ENCODE results near the gene CDK5. TPM values are rescaled to one million over a fixed set of nuclear protein-coding genes. Genes with fewer than 3 reads are reported as not detected.
"Not testable (repeated sequence)": the region's sequence is repeated elsewhere in the genome, so short reads cannot be mapped to it uniquely, and the experiment has no call there.

The CDK5 gene
- total and polyA plus RNA-seq, 4 experiments from 2014 or later: 6.3 to 15.2 (median 9.1) TPM

DNA sequence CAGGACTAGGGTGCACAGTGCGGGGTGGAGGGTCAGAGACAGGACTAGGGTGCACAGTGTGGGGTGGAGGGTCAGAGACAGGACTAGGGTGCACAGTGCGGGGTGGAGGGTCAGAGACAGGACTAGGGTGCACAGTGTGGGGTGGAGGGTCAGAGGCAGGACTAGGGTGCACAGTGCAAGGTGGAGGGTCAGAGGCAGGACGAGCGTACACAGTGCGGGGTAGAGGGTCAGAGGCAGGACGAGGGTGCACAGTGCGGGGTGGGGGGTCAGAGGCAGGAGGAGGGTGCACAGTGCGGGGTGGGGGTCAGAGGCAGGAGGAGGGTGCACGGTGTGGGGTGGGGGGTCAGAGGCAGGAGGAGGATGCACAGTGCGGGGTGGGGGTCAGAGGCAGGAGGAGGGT lies 14.2 kb downstream of the CDK5 start:
- H3K4me3 ChIP-seq (ENCODE audit: low read length in 2 of 2); H3K27ac Mint-ChIP-seq; DNase-seq; CTCF ChIA-PET (ENCODE audit: partially characterized antibody); H3K9me3 Mint-ChIP-seq; H3K4me3 Mint-ChIP-seq; H3K27me3 Mint-ChIP-seq; H3K27ac ChIP-seq (ENCODE audit: low read depth, low read length); H3K36me3 ChIP-seq (ENCODE audit: insufficient read depth, low read length); POLR2A ChIA-PET (ENCODE audit: partially characterized antibody); H3K9me3 ChIP-seq (ENCODE audit: control insufficient read depth in 1 of 2, low read length in 2 of 2); H3K27me3 ChIP-seq (ENCODE audit: insufficient read depth, low read length): not testable (repeated sequence)
- peaks cover 13% of the 10 kb centered on the region for H3K4me1 ChIP-seq (ENCODE audit: insufficient read depth, low read length)
- Mint-ChIP-seq H3K36me3 (peaks cover 4 to 19% of the 10 kb centered on the region in 2 donors), H3K4me1 (peaks cover 0 to 17% (median 8%) of the 10 kb centered on the region in 4 donors)
- intact Hi-C loops (cut with micrococcal nuclease): loop anchor here (5.0 kb wide), 1 partner anchor 731 kb away; no protein-coding TSS in a partner anchor

DNA sequence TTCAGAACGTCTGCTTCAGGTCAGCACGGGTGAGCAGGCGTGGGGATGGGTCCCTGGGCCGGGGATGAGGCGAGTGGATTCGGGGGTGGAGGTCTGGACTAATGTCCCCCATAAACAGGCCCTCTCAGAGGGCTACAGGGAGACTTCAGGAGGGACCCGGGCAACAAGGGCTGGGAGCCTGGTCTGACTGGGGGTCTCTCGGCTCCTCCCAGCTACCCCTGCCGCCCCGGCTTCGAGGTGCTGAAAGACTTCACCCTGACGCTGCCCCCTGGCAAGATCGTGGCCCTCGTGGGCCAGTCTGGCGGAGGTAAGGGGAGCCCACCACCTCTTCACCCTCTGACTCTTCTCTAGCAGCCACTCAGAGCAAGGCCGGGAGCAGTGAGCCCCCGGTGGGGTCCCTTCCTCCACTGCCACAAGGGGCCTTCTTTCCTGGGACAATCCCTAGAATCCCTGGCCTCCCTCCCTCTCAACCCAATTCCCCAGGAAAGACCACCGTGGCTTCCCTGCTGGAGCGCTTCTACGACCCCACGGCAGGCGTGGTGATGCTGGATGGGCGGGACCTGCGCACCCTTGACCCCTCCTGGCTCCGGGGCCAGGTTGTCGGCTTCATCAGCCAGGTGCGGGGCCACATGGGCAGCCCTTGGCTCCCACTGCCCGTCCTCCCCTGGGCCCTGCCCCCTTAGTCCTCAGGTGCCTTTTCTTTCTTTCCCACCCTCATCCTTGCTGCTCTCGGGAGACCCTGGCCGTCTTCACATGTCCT lies 16.9 kb downstream of the CDK5 start:
- Mint-ChIP-seq H3K27ac (peak overlapping the region in 2 of 7 donors; percentile 41 to 69), H3K36me3 (peaks cover 9 to 25% of the 10 kb centered on the region in 2 donors), H3K27me3 (no peaks in the 10 kb centered on the region), H3K9me3 (peaks cover 0 to 2% (median 0%) of the 10 kb centered on the region in 8 donors), H3K4me1 (peaks cover 0 to 13% (median 11%) of the 10 kb centered on the region in 4 donors), H3K4me3 (no peak overlapping the region)
- Histone ChIP-seq H3K27me3 (ENCODE audit: insufficient read depth, low read length) (no peaks in the 10 kb centered on the region), H3K36me3 (ENCODE audit: insufficient read depth, low read length) (peaks cover 8% of the 10 kb centered on the region), H3K27ac (ENCODE audit: low read depth, low read length) (no peak overlapping the region), H3K4me3 (ENCODE audit: low read length in 2 of 2) (no peak overlapping the region), H3K9me3 (ENCODE audit: control insufficient read depth in 1 of 2, low read length in 2 of 2) (no peaks in the 10 kb centered on the region), H3K4me1 (ENCODE audit: insufficient read depth, low read length) (peaks cover 13% of the 10 kb centered on the region)
- ChIA-PET CTCF (ENCODE audit: partially characterized antibody) (no interaction called here), POLR2A (ENCODE audit: partially characterized antibody) (interaction anchor here (1.1 kb wide), 1 partner anchor 10 kb away, joined by 3 read pairs; no protein-coding TSS in a partner anchor)
- DNase-seq: no peak
- intact Hi-C loops (cut with micrococcal nuclease): loop anchor here (5.0 kb wide), 1 partner anchor 728 kb away; no protein-coding TSS in a partner anchor

- CTCF ChIA-PET (ENCODE audit: partially characterized antibody): interaction anchor here (1.5 to 1.9 kb wide), 2 partner anchors 31 to 84 kb away, joined by 4 read pairs; no protein-coding TSS in a partner anchor
- Mint-ChIP-seq H3K27ac (no peak overlapping the region), H3K4me1 (peaks cover 0 to 13% (median 11%) of the 10 kb centered on the region in 4 donors), H3K9me3 (peaks cover 0 to 2% (median 0%) of the 10 kb centered on the region in 8 donors), H3K36me3 (peaks cover 9 to 25% of the 10 kb centered on the region in 2 donors), H3K4me3 (no peak overlapping the region), H3K27me3 (no peaks in the 10 kb centered on the region)
- intact Hi-C loops (cut with micrococcal nuclease): loop anchor here (5.0 kb wide), 1 partner anchor 728 kb away; no protein-coding TSS in a partner anchor
- peaks cover 13% of the 10 kb centered on the region for H3K4me1 ChIP-seq (ENCODE audit: insufficient read depth, low read length)
- no peak overlapping the region for H3K4me3 ChIP-seq (ENCODE audit: low read length in 2 of 2)
- no peaks in the 10 kb centered on the region for H3K27me3 ChIP-seq (ENCODE audit: insufficient read depth, low read length)
- no peak for DNase-seq
- H3K9me3 ChIP-seq (ENCODE audit: control insufficient read depth in 1 of 2, low read length in 2 of 2): no peaks in the 10 kb centered on the region
- H3K36me3 ChIP-seq (ENCODE audit: insufficient read depth, low read length): peaks cover 16% of the 10 kb centered on the region
- H3K27ac ChIP-seq (ENCODE audit: low read depth, low read length): no peak overlapping the region
- POLR2A ChIA-PET (ENCODE audit: partially characterized antibody): interaction anchor here (1.4 kb wide), 1 partner anchor 22 kb away, joined by 3 read pairs; no protein-coding TSS in a partner anchor
Observed at GRCh38 chr7:151039850-151040548, 17.7 kb downstream of the CDK5 start.

GRCh38 chr7:151038951-151039849 lies 18.5 kb downstream of the CDK5 start:
- intact Hi-C loops (cut with micrococcal nuclease): no loop called here
- H3K36me3 Mint-ChIP-seq: peaks cover 9 to 18% of the 10 kb centered on the region in 2 donors
- Histone ChIP-seq H3K27me3 (ENCODE audit: insufficient read depth, low read length) (no peaks in the 10 kb centered on the region), H3K4me1 (ENCODE audit: insufficient read depth, low read length) (peaks cover 13% of the 10 kb centered on the region), H3K4me3 (ENCODE audit: low read length in 2 of 2) (no peak overlapping the region), H3K27ac (ENCODE audit: low read depth, low read length) (no peak overlapping the region), H3K36me3 (ENCODE audit: insufficient read depth, low read length) (peaks cover 23% of the 10 kb centered on the region), H3K9me3 (ENCODE audit: control insufficient read depth in 1 of 2, low read length in 2 of 2) (no peaks in the 10 kb centered on the region)
- peak overlapping the region in 4 of 7 donors; percentile 52 to 72 (median 60) for H3K27ac Mint-ChIP-seq
- H3K9me3 Mint-ChIP-seq: peaks cover 0 to 2% (median 0%) of the 10 kb centered on the region in 8 donors
- H3K4me3 Mint-ChIP-seq: no peak overlapping the region
- POLR2A ChIA-PET (ENCODE audit: partially characterized antibody): interaction anchor here (1.4 kb wide), 1 partner anchor 23 kb away, joined by 3 read pairs; no protein-coding TSS in a partner anchor
- CTCF ChIA-PET (ENCODE audit: partially characterized antibody): interaction anchor here (1.5 to 1.9 kb wide), 3 partner anchors 11 to 85 kb away, joined by 4 read pairs; partner anchors contain the start of gene ABCB8
- peak in 1 of 5 donors; percentile 63 for DNase-seq
- H3K27me3 Mint-ChIP-seq: no peaks in the 10 kb centered on the region
- H3K4me1 Mint-ChIP-seq: peaks cover 0 to 13% (median 11%) of the 10 kb centered on the region in 4 donors

- H3K27me3 Mint-ChIP-seq: no peaks in the 10 kb centered on the region
- H3K4me3 Mint-ChIP-seq: no peak overlapping the region
- H3K4me3 ChIP-seq (ENCODE audit: low read length in 2 of 2): no peak overlapping the region
- peaks cover 2 to 16% (median 12%) of the 10 kb centered on the region in 4 donors for H3K4me1 Mint-ChIP-seq
- peaks cover 0 to 2% (median 0%) of the 10 kb centered on the region in 8 donors for H3K9me3 Mint-ChIP-seq
- ChIA-PET CTCF (ENCODE audit: partially characterized antibody) (no interaction called here), POLR2A (ENCODE audit: partially characterized antibody) (interaction anchor here (0.8 to 1.0 kb wide), 2 partner anchors 22 to 160 kb away, joined by 3 read pairs; no protein-coding TSS in a partner anchor)
- peaks cover 13% of the 10 kb centered on the region for H3K4me1 ChIP-seq (ENCODE audit: insufficient read depth, low read length)
- H3K27ac Mint-ChIP-seq: no peak overlapping the region
- H3K9me3 ChIP-seq (ENCODE audit: control insufficient read depth in 1 of 2, low read length in 2 of 2): no peaks in the 10 kb centered on the region
- intact Hi-C loops (cut with micrococcal nuclease): no loop called here
- no peak overlapping the region for H3K27ac ChIP-seq (ENCODE audit: low read depth, low read length)
- H3K36me3 Mint-ChIP-seq: peaks cover 12 to 28% of the 10 kb centered on the region in 2 donors
- DNase-seq: no peak
- H3K27me3 ChIP-seq (ENCODE audit: insufficient read depth, low read length): no peaks in the 10 kb centered on the region
- H3K36me3 ChIP-seq (ENCODE audit: insufficient read depth, low read length): peaks cover 38% of the 10 kb centered on the region
Observed at GRCh38 chr7:151035902-151036301, 21.8 kb downstream of the CDK5 start.

DNA sequence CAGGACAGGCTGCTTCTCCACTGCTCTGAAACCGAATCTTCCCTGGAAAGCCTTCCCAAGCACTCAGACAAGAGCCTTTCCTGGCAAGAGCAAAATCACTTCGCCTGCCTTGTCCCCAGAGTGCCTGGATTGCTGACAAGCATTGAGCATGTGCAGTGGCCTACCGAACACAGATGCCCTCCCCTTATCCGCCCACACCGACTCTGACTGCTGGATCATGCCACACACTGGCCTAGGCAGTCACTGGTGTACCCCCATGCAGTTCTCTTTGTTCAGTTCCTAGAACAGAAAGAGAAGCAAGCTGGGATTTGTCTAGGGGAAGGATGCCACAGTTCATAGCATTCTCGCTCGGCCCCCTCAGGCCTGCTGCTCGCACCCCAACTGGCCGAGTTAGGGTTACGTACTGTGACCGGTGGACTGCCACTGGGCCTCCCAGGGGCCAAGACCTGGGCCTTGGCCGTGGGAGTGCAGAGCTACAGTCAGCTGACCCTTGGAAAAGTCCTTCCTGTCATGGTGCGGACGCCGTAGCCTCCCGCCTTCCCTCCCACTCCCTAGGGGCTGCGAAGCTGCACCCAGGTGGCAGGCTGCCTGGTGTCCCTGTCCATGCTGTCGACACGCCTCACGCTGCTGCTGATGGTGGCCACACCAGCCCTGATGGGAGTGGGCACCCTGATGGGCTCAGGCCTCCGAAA lies 22.5 kb downstream of the CDK5 start:
- no peaks in the 10 kb centered on the region for H3K27me3 Mint-ChIP-seq
- peaks cover 12 to 28% of the 10 kb centered on the region in 2 donors for H3K36me3 Mint-ChIP-seq
- peaks cover 2 to 16% (median 12%) of the 10 kb centered on the region in 4 donors for H3K4me1 Mint-ChIP-seq
- CTCF ChIA-PET (ENCODE audit: partially characterized antibody): no interaction called here
- H3K27me3 ChIP-seq (ENCODE audit: insufficient read depth, low read length): no peaks in the 10 kb centered on the region
- no peak overlapping the region for H3K4me3 ChIP-seq (ENCODE audit: low read length in 2 of 2)
- no peak for DNase-seq
- H3K9me3 ChIP-seq (ENCODE audit: control insufficient read depth in 1 of 2, low read length in 2 of 2): no peaks in the 10 kb centered on the region
- H3K9me3 Mint-ChIP-seq: peaks cover 0 to 2% (median 0%) of the 10 kb centered on the region in 8 donors
- peaks cover 38% of the 10 kb centered on the region for H3K36me3 ChIP-seq (ENCODE audit: insufficient read depth, low read length)
- POLR2A ChIA-PET (ENCODE audit: partially characterized antibody): interaction anchor here (0.8 to 1.0 kb wide), 2 partner anchors 17 to 159 kb away, joined by 3 read pairs; no protein-coding TSS in a partner anchor
- intact Hi-C loops (cut with micrococcal nuclease): no loop called here
- H3K27ac ChIP-seq (ENCODE audit: low read depth, low read length): no peak overlapping the region
- peaks cover 13% of the 10 kb centered on the region for H3K4me1 ChIP-seq (ENCODE audit: insufficient read depth, low read length)
- H3K4me3 Mint-ChIP-seq: no peak overlapping the region
- no peak overlapping the region for H3K27ac Mint-ChIP-seq

Measured in CD4-positive, alpha-beta memory T cell (primary cell).